Breast epithelium (tissue), 4 donors: Measurements from ENCODE around the gene MAST4. TPM values are rescaled to one million over a fixed set of nuclear protein-coding genes. Genes with fewer than 3 reads are reported as not detected.

Experiments
- DNase-seq, 2 donors: peaks; one replicate each; pipeline ENCODE4 v3.0.0-alpha.2; 2019; ENCODE audit warnings: low spot score in 2 of 2
- H3K27ac ChIP-seq, 2 donors: fragments of 200-600 bp; sonication (generic) in 1 of 2; one replicate each; pipeline ENCODE4 v1.5.1; 2016 to 2019; ENCODE audit warnings: mild to moderate bottlenecking in 1 of 2
- H3K27me3 ChIP-seq, 2 donors: fragments of 200-600 bp; sonication (generic) in 1 of 2; one replicate each; pipeline versions ENCODE4 v1.5.1 to v1.6.0; 2017 to 2019; ENCODE audit warnings: control low read depth in 1 of 2, mild to moderate bottlenecking in 1 of 2
- H3K36me3 ChIP-seq: fragments of 200-600 bp; one replicate; pipeline ENCODE4 v1.5.1; 2019
- H3K4me1 ChIP-seq, 2 donors: fragments of 200-600 bp; sonication (generic); one replicate each; pipeline ENCODE4 v1.5.1; 2016 to 2019; ENCODE audit warnings: control low read depth in 1 of 2
- H3K4me3 ChIP-seq, 3 donors: fragments of 200-600 bp; sonication (generic); 1 replicate in 2 of 3; 2 replicates in 1 of 3; pipeline ENCODE4 v1.5.1; 2016 to 2019; ENCODE audit warnings: mild to moderate bottlenecking in 3 of 3, moderate library complexity in 2 of 3
- H3K9me3 ChIP-seq, 2 donors: fragments of 200-600 bp; sonication (generic) in 1 of 2; one replicate each; pipeline ENCODE4 v1.5.1; 2016 to 2019; ENCODE audit warnings: control low read depth in 1 of 2
- CTCF ChIP-seq, 3 donors: fragments of 450-650 bp; IDR thresholded peaks; one replicate each; pipeline ENCODE4 v1.5.1; 2016 to 2017; ENCODE audit warnings: antibody characterized with exemption in 3 of 3, mild to moderate bottlenecking in 3 of 3, moderate library complexity in 3 of 3
- POLR2A ChIP-seq: fragments of 450-650 bp; IDR thresholded peaks from one replicate; pipeline ENCODE4 v1.6.1; 2016; ENCODE audit warnings: antibody characterized with exemption, mild to moderate bottlenecking, moderate library complexity
- POLR2AphosphoS5 ChIP-seq, 3 donors: sonication (generic); formaldehyde crosslinking; IDR thresholded peaks; one replicate each; pipeline ENCODE4 v1.6.1; 2017; ENCODE audit warnings: antibody characterized with exemption in 3 of 3
- intact Hi-C: fragments of 100-400 bp; cut with DNase I; formaldehyde crosslinking; loops from one replicate; pipeline ENCODE4 v1.15.1; 2023; ENCODE audit warnings: low total_unique reads
- total RNA-seq, 3 donors: library from RNA; depleted of rRNA; stranded (reverse); fragments of >200 nt; gene quantifications; one replicate each; pipeline ENCODE4 v1.1.0, GENCODE V29; 2016

Gene MAST4
- total RNA-seq, 3 donors from 2014 or later, result 28.0 to 61.5 (median 50.1) TPM

- Histone ChIP-seq H3K27ac (no peak overlapping the region), H3K9me3 (no peaks in the 10 kb centered on the region)
- intact Hi-C loops, result no loop called here
These were observed 465.3 kb downstream of the MAST4 start for GRCh38 chr5:67061511-67061910.

GRCh38 chr5:67063055-67063454 lies 466.9 kb downstream of the MAST4 start:
- Histone ChIP-seq H3K9me3 (no peaks in the 10 kb centered on the region), H3K27ac (no peak overlapping the region), H3K4me3 (no peak overlapping the region), H3K36me3 (no peaks in the 10 kb centered on the region), H3K4me1 (no peaks in the 10 kb centered on the region), H3K27me3 (no peaks in the 10 kb centered on the region)
- DNase-seq, result no peak
- intact Hi-C loops, result no loop called here
- TF ChIP-seq POLR2A, result no peak
- no peak for TF ChIP-seq POLR2AphosphoS5 (IDR thresholded peaks at IDR 0.05)

More at GRCh38 chr5:67061511-67061910, 465.3 kb downstream of the MAST4 start:
- Histone ChIP-seq H3K4me3 (no peak overlapping the region), H3K36me3 (no peaks in the 10 kb centered on the region), H3K4me1 (no peaks in the 10 kb centered on the region), H3K27me3 (no peaks in the 10 kb centered on the region)
- no peak for TF ChIP-seq POLR2AphosphoS5 (IDR thresholded peaks at IDR 0.05)
- no peak for TF ChIP-seq CTCF (IDR thresholded peaks at IDR 0.05)
- no peak for TF ChIP-seq POLR2A
- DNase-seq, result no peak

DNA sequence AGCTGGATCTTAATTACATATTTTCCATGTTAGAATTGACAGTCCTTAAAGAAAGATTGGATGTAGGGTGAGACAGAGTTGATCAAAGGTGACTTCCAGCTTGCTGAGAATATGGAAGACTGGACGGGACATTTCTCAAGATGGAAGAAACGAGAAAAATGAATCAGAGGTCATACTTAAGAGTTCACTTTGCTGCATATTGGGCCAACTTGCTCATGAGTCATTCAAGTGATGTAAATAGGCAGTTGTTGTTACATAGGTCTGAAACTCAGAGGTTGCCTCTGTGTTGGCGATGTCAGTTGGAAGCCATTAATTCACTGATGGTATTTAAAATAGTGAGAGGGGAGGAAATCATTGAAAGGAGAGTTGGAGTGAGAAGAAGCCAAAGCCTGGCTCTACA lies 467.6 kb downstream of the MAST4 start:
- no peak overlapping the region for H3K27ac ChIP-seq
- H3K4me3 ChIP-seq, result no peak overlapping the region
- TF ChIP-seq POLR2A (no peak), POLR2AphosphoS5 (IDR thresholded peaks at IDR 0.05) (no peak), CTCF (IDR thresholded peaks at IDR 0.05) (no peak)
- no peaks in the 10 kb centered on the region for H3K4me1 ChIP-seq
- intact Hi-C loops, result no loop called here
- DNase-seq, result no peak
- H3K36me3 ChIP-seq, result no peaks in the 10 kb centered on the region
- H3K9me3 ChIP-seq, result no peaks in the 10 kb centered on the region
- H3K27me3 ChIP-seq, result no peaks in the 10 kb centered on the region

DNA sequence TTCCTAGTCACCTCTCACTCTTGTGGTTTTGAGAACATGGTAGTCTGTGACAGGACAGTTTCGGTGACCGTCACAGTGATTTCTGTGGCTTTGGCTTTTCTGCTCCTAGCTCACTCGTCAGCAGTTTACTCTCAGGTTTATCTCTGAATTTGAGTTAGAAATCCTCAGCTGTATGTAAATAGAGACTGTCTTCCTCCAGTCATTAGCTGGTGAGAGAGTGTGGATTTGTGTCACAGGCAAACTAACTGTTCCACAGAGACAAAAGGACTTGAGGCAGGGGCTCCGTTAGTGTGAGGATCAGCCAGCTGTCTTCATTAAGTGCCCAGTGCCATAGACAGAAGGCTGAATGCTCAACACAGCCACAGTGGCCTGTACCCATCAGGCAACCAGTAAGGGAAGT lies 469.0 kb downstream of the MAST4 start:
- H3K36me3 ChIP-seq, result no peaks in the 10 kb centered on the region
- intact Hi-C loops, result no loop called here
- no peaks in the 10 kb centered on the region for H3K4me1 ChIP-seq
- H3K27me3 ChIP-seq, result no peaks in the 10 kb centered on the region
- H3K9me3 ChIP-seq, result no peaks in the 10 kb centered on the region
- H3K4me3 ChIP-seq, result no peak overlapping the region
- TF ChIP-seq POLR2AphosphoS5 (IDR thresholded peaks at IDR 0.05) (no peak), POLR2A (no peak), CTCF (IDR thresholded peaks at IDR 0.05) (no peak)
- no peak for DNase-seq
- no peak overlapping the region for H3K27ac ChIP-seq

DNA sequence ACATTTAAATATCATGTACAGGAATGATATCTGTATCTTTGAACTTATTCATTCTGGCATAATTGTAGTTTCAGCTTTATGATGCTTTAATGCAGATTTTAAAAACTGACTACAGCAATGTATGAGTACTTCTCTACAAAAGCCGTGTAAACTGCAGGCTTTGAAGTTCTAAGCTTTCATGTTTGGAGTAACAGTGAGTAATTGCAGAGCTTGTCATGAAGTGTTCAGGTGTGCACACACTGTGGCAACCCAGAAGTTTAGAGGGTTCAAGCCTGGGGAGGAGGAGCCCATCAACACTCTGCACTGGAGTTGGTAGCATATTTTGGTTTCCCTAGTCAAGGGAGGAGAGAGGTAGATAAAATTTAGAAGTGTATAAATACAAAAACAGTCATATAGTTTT lies 469.5 kb downstream of the MAST4 start:
- intact Hi-C loops, result no loop called here
- DNase-seq, result no peak
- Histone ChIP-seq H3K36me3 (no peaks in the 10 kb centered on the region), H3K4me1 (no peaks in the 10 kb centered on the region), H3K27ac (no peak overlapping the region), H3K27me3 (no peaks in the 10 kb centered on the region), H3K4me3 (no peak overlapping the region), H3K9me3 (no peaks in the 10 kb centered on the region)
- no peak for TF ChIP-seq POLR2A
- TF ChIP-seq POLR2AphosphoS5 (IDR thresholded peaks at IDR 0.05), result no peak
- no peak for TF ChIP-seq CTCF (IDR thresholded peaks at IDR 0.05)

GRCh38 chr5:67066815-67067214 lies 470.6 kb downstream of the MAST4 start:
- Histone ChIP-seq H3K27me3 (no peaks in the 10 kb centered on the region), H3K4me3 (no peak overlapping the region), H3K36me3 (no peaks in the 10 kb centered on the region), H3K27ac (no peak overlapping the region), H3K9me3 (no peaks in the 10 kb centered on the region), H3K4me1 (no peaks in the 10 kb centered on the region)
- DNase-seq, result no peak
- intact Hi-C loops, result no loop called here
- TF ChIP-seq POLR2AphosphoS5 (IDR thresholded peaks at IDR 0.05) (no peak), POLR2A (no peak), CTCF (IDR thresholded peaks at IDR 0.05) (no peak)
